Ishikawa (cell line): Measurements from ENCODE around the gene HOXC13.

Experiments
- EP300 ChIP-seq: IDR thresholded peaks from 2 replicates; pipeline ENCODE4 v1.6.1; 2012; ENCODE audit warnings: borderline replicate concordance
- REST ChIP-seq: IDR thresholded peaks from 2 replicates; pipeline ENCODE4 v1.6.1; 2012; ENCODE audit warnings: low read depth, mild to moderate bottlenecking

- no peak for TF ChIP-seq EP300
- TF ChIP-seq REST = no peak
Measured at GRCh38 chr12:53980802-53981496, 42.3 kb downstream of the HOXC13 start.
